ENCODE data around the gene ITLN2. TPM values are rescaled to one million over a fixed set of nuclear protein-coding genes. Genes with fewer than 3 reads are reported as not detected.

ITLN2 gene
- total and polyA plus RNA-seq, 2 donors (not counting 3 experiments of a cell fraction or from before 2014, with no cell fraction given), result 0.46 TPM; not detected in 1

GRCh38 chr1:160961419-160961818, 6.8 kb upstream of the ITLN2 start:
- Histone ChIP-seq H3K79me2 (ENCODE audit: control insufficient read depth, insufficient read depth, low read length) (no peaks in the 10 kb centered on the region), H3K4me2 (ENCODE audit: insufficient read depth, low read length) (no peak overlapping the region), H3K36me3 (ENCODE audit: control insufficient read depth in 2 of 2, extremely low read depth in 1 of 2, insufficient read depth in 2 of 2, low read length in 2 of 2) (no peaks in the 10 kb centered on the region), H2AFZ (ENCODE audit: low read depth, low read length) (no peak overlapping the region), H4K20me1 (replicated peaks; ENCODE audit: control insufficient read depth, extremely low read depth, insufficient read depth, low read length) (no peaks in the 10 kb centered on the region), H3K27ac (ENCODE audit: insufficient read depth, low read depth, low read length) (no peak overlapping the region), H3K9me1 (replicated peaks; ENCODE audit: control insufficient read depth, extremely low read depth, insufficient read depth, low read length) (no peaks in the 10 kb centered on the region), H3K9me3 (replicated peaks; ENCODE audit: control insufficient read depth, insufficient read depth, low read length) (no peaks in the 10 kb centered on the region), H3K27me3 (ENCODE audit: control insufficient read depth in 2 of 2, insufficient read depth in 2 of 2, low read length in 2 of 2) (no peaks in the 10 kb centered on the region), H3K4me1 (ENCODE audit: control insufficient read depth, extremely low read depth, insufficient read depth, low read length) (no peaks in the 10 kb centered on the region), H3K4me3 (replicated peaks in 1 of 3; ENCODE audit: insufficient read depth in 1 of 3, low read depth in 1 of 3, low read length in 3 of 3) (no peak overlapping the region), H3K9ac (replicated peaks; ENCODE audit: extremely low read depth, insufficient read depth, low read length) (no peak overlapping the region)
- ChIA-PET CTCF (interaction anchor here (2.4 kb wide), 1 partner anchor 10 kb away, joined by 9 read pairs; no protein-coding TSS in a partner anchor), POLR2A (no interaction called here)
- DNase-seq (ENCODE audit: low read depth, low spot score) (no peak), FAIRE-seq (no peak)
- TF ChIP-seq CTCF (IDR thresholded peaks at IDR 0.05; ENCODE audit: extremely low read depth in 1 of 2, insufficient read depth in 1 of 2, low read depth in 1 of 2, low read length in 2 of 2) (no peak), GATA2 (IDR thresholded peaks at IDR 0.05; ENCODE audit: insufficient read depth, insufficient read length, low read depth, low read length) (no peak), POLR2A (IDR thresholded peaks at IDR 0.05; ENCODE audit: low read depth, low read length) (no peak), JUN (IDR thresholded peaks at IDR 0.05; ENCODE audit: borderline replicate concordance, insufficient read depth, insufficient read length, low read depth) (no peak), MAX (IDR thresholded peaks at IDR 0.05; ENCODE audit: insufficient read depth, insufficient read length) (no peak), FOS (IDR thresholded peaks at IDR 0.05; ENCODE audit: borderline replicate concordance, insufficient read depth, low read length) (no peak), POLR2AphosphoS5 (IDR thresholded peaks at IDR 0.05; ENCODE audit: insufficient read depth, low read depth, low read length) (no peak), EZH2 (IDR thresholded peaks at IDR 0.05; ENCODE audit: borderline replicate concordance, low read depth, low read length, severe bottlenecking) (no peak), MYC (IDR thresholded peaks at IDR 0.05; ENCODE audit: low read depth, low read length) (no peak)
- dilution Hi-C loops (cut with MboI; ENCODE audit: extremely low pct_ligation_motif_present, low sequenced_read_pairs) (no loop called here), intact Hi-C loops (cut with micrococcal nuclease) (no loop called here)
- no TSS peak for BruUV-seq (replicated peaks)
